ENCODE results near the gene LUC7L2. TPM values are rescaled to one million over a fixed set of nuclear protein-coding genes. Genes with fewer than 3 reads are reported as not detected.
A peak's percentile ranks its signal among the peaks of the same experiment; 100 is the strongest.

Gene LUC7L2
- total and polyA plus RNA-seq, 9 of the 15 experiments (the other 6 are each of a cell fraction or from before 2014, with no cell fraction given): 56.1 to 207 (median 141) TPM

DNA sequence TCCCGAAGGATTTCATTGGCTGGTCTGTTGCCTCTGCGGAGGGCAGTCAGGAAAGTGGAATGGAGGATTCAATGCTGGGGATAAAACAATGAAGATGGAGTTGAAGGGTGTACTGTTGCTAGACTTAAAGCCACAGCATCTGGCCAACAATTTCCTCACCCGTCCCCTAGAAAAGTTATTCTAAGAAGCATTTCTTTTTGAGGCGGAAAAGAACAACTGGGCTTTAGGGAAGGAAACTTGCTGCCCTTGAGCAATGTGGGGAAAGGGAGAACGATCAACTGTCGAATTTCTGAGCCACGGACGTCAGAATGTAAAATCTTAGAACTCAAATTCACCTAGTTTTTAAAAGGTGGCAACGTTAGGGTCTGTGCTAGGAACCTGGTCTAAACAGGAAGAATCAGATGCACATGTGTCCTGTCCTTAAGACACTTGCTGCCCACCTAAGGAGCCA is 17.9 kb upstream of the LUC7L2 start (continued):
- TF ChIP-seq HOMEZ (CRISPR knock-in tag; IDR thresholded peaks at IDR 0.05): 0 out of 2 replicates have a peak, but pooled peaks have one; percentile 20
- 0 out of 2 replicates have a peak, but pooled peaks have one; percentile 2 for TF ChIP-seq PREB (CRISPR knock-in tag; IDR thresholded peaks at IDR 0.05)
- TF ChIP-seq CREBBP (IDR thresholded peaks at IDR 0.05; ENCODE audit: low read depth, low read length): no peak
- TF ChIP-seq JUN (IDR thresholded peaks at IDR 0.05; ENCODE audit: borderline replicate concordance, low read depth, low read length): no peak
- TF ChIP-seq JUN (CRISPR knock-in tag; IDR thresholded peaks at IDR 0.05; ENCODE audit: borderline replicate concordance): no peak
- TF ChIP-seq FOS (IDR thresholded peaks at IDR 0.05; ENCODE audit: extremely low read depth, insufficient read length): peak; percentile 50
- no peak for TF ChIP-seq ZNF655 (CRISPR knock-in tag; IDR thresholded peaks at IDR 0.05)
- TF ChIP-seq, protein P1, sequence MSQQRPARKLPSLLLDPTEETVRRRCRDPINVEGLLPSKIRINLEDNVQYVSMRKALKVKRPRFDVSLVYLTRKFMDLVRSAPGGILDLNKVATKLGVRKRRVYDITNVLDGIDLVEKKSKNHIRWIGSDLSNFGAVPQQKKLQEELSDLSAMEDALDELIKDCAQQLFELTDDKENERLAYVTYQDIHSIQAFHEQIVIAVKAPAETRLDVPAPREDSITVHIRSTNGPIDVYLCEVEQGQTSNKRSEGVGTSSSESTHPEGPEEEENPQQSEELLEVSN (IDR thresholded peaks at IDR 0.05; ENCODE audit: borderline replicate concordance in 1 of 2, extremely low read depth in 1 of 2, insufficient read depth in 1 of 2, insufficient read length in 1 of 2, low read depth in 1 of 2, low read length in 1 of 2, poor library complexity in 1 of 2, severe bottlenecking in 1 of 2): no peak
- TF ChIP-seq MAFK (IDR thresholded peaks at IDR 0.05; ENCODE audit: low read length): no peak; the same call in 1 of the 2 replicates
- TF ChIP-seq DEAF1 (CRISPR knock-in tag; IDR thresholded peaks at IDR 0.05): 0 out of 2 replicates have a peak, but pooled peaks have one; percentile 9
- no peak for TF ChIP-seq ZBTB8A (IDR thresholded peaks at IDR 0.05; ENCODE audit: partially characterized antibody)
- peak; percentile 36; the same call in 1 of the 2 replicates for TF ChIP-seq CEBPG (CRISPR knock-in tag; IDR thresholded peaks at IDR 0.05)
- TF ChIP-seq CEBPG (tag; conservative IDR thresholded peaks at IDR 0.05 in 1 of 2, IDR thresholded peaks at IDR 0.05 in 1 of 2): peak in 1 of 2 experiments; percentile 36; a peak in 2 of 4 replicates
- no peak for TF ChIP-seq ZNF274 (IDR thresholded peaks at IDR 0.05; ENCODE audit: borderline replicate concordance, low read depth, low read length)
- TF ChIP-seq, protein P2, sequence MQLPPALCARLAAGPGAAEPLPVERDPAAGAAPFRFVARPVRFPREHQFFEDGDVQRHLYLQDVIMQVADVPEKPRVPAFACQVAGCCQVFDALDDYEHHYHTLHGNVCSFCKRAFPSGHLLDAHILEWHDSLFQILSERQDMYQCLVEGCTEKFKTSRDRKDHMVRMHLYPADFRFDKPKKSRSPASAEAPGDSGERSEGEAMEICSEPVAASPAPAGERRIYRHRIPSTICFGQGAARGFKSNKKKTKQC (CRISPR knock-in tag; IDR thresholded peaks at IDR 0.05): no peak
- peak; percentile 10; the same call in 1 of the 2 replicates for TF ChIP-seq MAFF (IDR thresholded peaks at IDR 0.05; ENCODE audit: low read length)
- TF ChIP-seq MAFG (tag; conservative IDR thresholded peaks at IDR 0.05): no peak
- 0 out of 2 replicates have a peak, but pooled peaks have one; percentile 23 for TF ChIP-seq MXI1 (IDR thresholded peaks at IDR 0.05; ENCODE audit: low read depth, low read length)
